Esophagus (tissue), 2 donors: ENCODE measurements around the gene RAB40C. TPM values are rescaled to one million over a fixed set of nuclear protein-coding genes. Genes with fewer than 3 reads are reported as not detected.

Experiments
- H3K27ac ChIP-seq, 2 donors: one replicate each; pipeline ENCODE4 v1.5.1; 2013; ENCODE audit warnings: low read depth in 2 of 2, mild to moderate bottlenecking in 2 of 2, inconsistent platforms in 1 of 2, low read length in 1 of 2, moderate library complexity in 1 of 2
- H3K27me3 ChIP-seq, 2 donors: one replicate each; pipeline ENCODE4 v1.6.1; 2013; ENCODE audit warnings: low read length in 2 of 2, control low read depth in 1 of 2, mild to moderate bottlenecking in 1 of 2; ENCODE audit not compliant: insufficient read depth in 2 of 2, control insufficient read depth in 1 of 2
- H3K36me3 ChIP-seq, 2 donors: one replicate each; pipeline ENCODE4 v1.6.1; 2013; ENCODE audit warnings: low read length in 1 of 2; ENCODE audit not compliant: control insufficient read depth in 2 of 2, insufficient read depth in 2 of 2
- H3K4me1 ChIP-seq, 2 donors: one replicate each; pipeline ENCODE4 v1.6.1; 2013; ENCODE audit warnings: low read length in 1 of 2; ENCODE audit not compliant: control insufficient read depth in 2 of 2, insufficient read depth in 2 of 2
- H3K4me3 ChIP-seq, 2 donors: one replicate each; pipeline ENCODE4 v1.5.1; 2013; ENCODE audit warnings: low read length in 2 of 2, mild to moderate bottlenecking in 2 of 2, low read depth in 1 of 2, moderate library complexity in 1 of 2
- H3K9me3 ChIP-seq, 2 donors: one replicate each; pipeline ENCODE4 v1.6.1; 2013; ENCODE audit warnings: mild to moderate bottlenecking in 2 of 2, low read depth in 1 of 2, low read length in 1 of 2, moderate library complexity in 1 of 2; ENCODE audit not compliant: control insufficient read depth in 2 of 2, insufficient read depth in 1 of 2
- WGBS, 2 donors: extraction: QIAGEN DNeasy Blood & Tissue Kit; methylation state at CpG; one replicate each; pipeline ENCODE4 v1.1.7; 2013; 5-methylcytosine and 5-hydroxymethylcytosine counted together
- polyA plus RNA-seq, 2 donors: library from polyadenylated mRNA; stranded (reverse); fragments of 200-250 nt; gene quantifications; one replicate each; pipeline ENCODE4 v1.2.3, GENCODE V29; 2013
- donor health status: healthy with polysubstance abuse.
- donor health status: Bipolar disorder and iron deficiency.

RAB40C gene
- polyA plus RNA-seq, 2 donors: 18.1 to 42.4 TPM

DNA sequence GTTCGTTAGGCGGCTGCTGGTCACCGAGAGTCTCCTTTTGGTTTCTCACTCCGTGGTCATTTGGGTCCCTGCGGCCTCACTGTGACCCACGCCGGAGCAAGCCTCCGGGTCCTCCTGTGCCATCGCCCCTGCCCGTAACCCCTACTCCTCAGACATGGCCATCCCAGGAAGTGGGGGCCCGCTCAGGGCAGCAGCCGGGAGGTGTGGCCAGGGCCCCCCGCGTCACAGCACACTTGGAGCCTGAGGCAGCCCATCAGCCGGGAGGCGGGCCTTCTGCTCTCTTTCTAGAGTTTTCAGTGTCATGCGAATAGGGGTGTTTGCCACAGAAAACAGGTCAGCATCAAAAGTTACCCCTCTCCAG lies 33.0 kb downstream of the RAB40C start:
- Histone ChIP-seq H3K4me3 (no peak overlapping the region), H3K4me1 (peaks cover 4 to 14% of the 10 kb centered on the region in 2 donors), H3K27me3 (no peaks in the 10 kb centered on the region), H3K9me3 (no peaks in the 10 kb centered on the region), H3K36me3 (peaks cover under 1 to 24% of the 10 kb centered on the region in 2 donors), H3K27ac (no peak overlapping the region)
- 91 to 96% methylated on average over 17 of the region's 17 CpGs for WGBS, 2 donors

DNA sequence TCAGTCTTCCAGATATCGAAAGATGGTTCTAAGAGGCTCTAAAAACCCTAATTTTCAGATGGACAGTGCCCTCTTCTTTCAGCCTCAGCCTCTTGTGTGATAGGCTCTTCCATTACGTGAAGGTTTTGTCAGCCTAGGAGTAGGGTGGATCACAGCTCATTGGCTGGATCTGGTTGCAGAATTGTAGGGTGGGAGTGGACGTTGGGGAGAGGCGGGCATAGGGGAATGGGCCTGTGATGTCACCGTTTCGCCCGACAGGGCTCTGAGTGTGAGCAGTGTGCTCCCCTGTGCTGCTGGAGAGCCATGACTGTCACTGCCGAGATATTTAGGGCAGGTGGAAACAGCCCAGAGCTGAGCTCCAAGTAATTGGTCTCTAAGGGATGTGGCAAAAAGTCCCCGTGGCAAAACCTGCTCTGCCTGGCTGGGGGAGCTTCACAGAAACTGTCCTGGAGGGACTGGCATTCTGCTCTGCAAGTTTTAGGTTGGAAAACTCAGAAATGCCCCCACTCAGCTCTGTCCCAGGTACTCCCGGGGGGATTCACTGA lies 34.7 kb downstream of the RAB40C start:
- H3K9me3 ChIP-seq: no peaks in the 10 kb centered on the region
- peaks cover 6 to 11% of the 10 kb centered on the region in 2 donors for H3K4me1 ChIP-seq
- H3K36me3 ChIP-seq: peaks cover 0 to 35% of the 10 kb centered on the region in 2 donors
- no peaks in the 10 kb centered on the region for H3K27me3 ChIP-seq
- WGBS, 2 donors: 79 to 82% methylated on average over 10 of the region's 10 CpGs
- H3K4me3 ChIP-seq: no peak overlapping the region
- H3K27ac ChIP-seq: no peak overlapping the region

DNA sequence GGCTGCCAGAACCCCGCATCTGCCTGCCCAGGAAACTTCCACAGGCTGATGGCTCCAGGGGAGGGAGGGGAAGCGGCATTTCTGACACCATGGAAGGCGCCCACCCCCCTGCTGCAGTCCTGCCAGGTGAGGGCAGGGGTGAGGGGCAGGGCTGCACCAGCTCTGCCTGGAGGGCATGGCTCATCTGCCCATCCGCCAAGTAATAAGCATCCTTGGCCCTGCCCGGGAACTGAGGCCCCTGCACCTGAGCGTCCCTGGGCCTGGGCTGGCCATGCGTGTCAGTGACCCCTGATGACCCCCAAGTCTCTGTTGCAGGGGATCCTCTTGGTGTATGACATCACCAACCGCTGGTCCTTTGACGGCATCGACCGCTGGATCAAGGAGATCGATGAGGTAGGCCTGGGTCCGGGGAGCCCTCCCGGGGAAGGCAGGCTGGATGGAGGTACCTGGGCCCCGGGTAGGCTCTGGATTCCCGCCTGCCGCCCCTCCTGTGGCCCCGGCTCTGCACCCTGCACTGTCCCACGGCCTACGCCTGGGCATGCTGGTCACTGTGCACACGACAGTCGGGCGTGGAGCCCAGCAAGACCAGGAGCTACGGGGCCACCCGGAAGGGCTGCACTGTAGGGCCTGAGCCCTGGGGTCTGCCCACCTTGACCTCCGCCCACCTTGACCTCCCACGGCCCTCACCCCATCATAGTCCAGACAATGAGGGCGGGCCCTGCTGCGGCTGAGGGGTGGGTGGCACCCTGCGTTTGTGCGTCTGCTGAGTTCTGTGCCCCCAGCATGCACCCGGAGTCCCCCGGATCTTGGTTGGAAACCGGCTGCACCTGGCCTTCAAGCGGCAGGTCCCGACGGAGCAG lies 35.5 kb downstream of the RAB40C start:
- no peak overlapping the region for H3K4me3 ChIP-seq
- H3K9me3 ChIP-seq: no peaks in the 10 kb centered on the region
- no peaks in the 10 kb centered on the region for H3K27me3 ChIP-seq
- 92 to 93% methylated on average over 37 of the region's 37 CpGs for WGBS, 2 donors
- no peak overlapping the region for H3K27ac ChIP-seq
- H3K4me1 ChIP-seq: peaks cover 9 to 11% of the 10 kb centered on the region in 2 donors
- peaks cover 0 to 35% of the 10 kb centered on the region in 2 donors for H3K36me3 ChIP-seq

DNA sequence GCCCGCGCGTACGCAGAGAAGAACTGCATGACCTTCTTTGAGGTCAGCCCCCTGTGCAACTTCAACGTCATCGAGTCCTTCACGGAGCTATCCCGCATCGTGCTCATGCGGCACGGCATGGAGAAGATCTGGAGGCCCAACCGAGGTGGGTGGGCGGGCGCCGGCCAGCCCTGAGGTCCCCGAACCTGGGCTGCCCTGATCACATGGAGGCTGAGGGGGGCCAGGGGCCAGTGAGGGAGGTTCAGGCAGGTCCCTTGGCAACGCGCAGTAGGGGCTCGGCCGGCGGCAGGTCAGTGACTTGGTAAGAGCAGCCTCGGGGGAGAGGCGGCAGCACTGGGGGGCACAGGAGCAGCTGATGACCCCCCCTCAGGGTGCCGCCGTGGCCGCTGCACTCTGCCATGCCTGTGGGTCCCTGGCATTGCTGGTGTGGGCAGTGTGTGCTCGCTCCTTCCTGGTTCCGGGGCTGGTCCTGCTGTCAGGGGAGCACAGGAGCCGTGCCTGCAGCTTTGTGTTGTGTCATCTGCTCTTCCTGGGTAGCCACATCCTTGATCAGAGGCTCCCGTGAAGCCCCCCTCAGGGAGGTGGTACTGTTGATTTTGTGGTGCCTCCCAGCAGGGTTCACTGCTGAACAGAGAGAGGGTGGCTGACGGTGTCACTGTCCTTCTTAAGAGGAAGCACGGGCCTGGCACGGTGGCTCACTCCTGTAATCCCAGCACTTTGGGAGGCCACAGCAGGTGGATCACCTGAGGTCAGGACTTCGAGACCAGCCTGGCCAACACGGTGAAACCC lies 36.3 kb downstream of the RAB40C start:
- no peak overlapping the region for H3K27ac ChIP-seq
- WGBS, 2 donors: 94 to 95% methylated on average over 35 of the region's 35 CpGs
- H3K9me3 ChIP-seq: no peaks in the 10 kb centered on the region
- H3K36me3 ChIP-seq: peaks cover 0 to 35% of the 10 kb centered on the region in 2 donors
- no peak overlapping the region for H3K4me3 ChIP-seq
- H3K27me3 ChIP-seq: no peaks in the 10 kb centered on the region
- peaks cover 13 to 16% of the 10 kb centered on the region in 2 donors for H3K4me1 ChIP-seq

DNA sequence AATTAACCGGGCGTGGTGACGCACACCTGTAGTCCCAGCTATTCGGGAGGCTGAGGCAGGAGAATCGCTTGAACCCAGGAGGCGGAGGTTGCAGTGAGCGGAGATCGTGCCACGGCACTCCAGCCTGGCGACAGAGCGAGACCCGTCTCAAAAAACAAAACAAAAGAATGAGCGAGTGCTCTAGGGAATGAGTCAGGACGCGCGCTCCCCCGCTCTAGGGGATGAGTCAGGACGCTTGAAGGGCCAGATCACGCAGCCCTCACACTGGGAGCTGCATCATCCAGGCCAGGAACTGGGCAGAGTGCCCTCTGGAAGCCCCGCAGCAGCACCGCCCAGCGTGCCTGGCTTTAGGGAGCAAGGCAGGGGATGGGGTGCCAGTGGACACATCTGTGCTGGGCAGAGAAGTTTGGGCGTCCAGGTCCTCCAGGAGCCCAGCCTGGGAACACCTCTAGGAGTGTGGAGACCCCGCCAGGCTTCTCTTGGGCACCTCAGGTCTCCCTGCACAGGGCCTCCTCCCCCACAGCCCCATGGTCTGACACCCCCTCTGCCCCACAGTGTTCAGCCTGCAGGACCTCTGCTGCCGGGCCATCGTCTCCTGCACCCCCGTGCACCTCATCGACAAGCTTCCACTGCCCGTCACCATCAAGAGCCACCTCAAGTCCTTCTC lies 37.1 kb downstream of the RAB40C start:
- Histone ChIP-seq H3K9me3 (no peaks in the 10 kb centered on the region), H3K27ac (no peak overlapping the region), H3K36me3 (peaks cover 0 to 35% of the 10 kb centered on the region in 2 donors), H3K4me3 (no peak overlapping the region), H3K27me3 (no peaks in the 10 kb centered on the region), H3K4me1 (peaks cover 10 to 11% of the 10 kb centered on the region in 2 donors)
- WGBS, 2 donors: 70 to 81% methylated on average over 29 of the region's 29 CpGs

DNA sequence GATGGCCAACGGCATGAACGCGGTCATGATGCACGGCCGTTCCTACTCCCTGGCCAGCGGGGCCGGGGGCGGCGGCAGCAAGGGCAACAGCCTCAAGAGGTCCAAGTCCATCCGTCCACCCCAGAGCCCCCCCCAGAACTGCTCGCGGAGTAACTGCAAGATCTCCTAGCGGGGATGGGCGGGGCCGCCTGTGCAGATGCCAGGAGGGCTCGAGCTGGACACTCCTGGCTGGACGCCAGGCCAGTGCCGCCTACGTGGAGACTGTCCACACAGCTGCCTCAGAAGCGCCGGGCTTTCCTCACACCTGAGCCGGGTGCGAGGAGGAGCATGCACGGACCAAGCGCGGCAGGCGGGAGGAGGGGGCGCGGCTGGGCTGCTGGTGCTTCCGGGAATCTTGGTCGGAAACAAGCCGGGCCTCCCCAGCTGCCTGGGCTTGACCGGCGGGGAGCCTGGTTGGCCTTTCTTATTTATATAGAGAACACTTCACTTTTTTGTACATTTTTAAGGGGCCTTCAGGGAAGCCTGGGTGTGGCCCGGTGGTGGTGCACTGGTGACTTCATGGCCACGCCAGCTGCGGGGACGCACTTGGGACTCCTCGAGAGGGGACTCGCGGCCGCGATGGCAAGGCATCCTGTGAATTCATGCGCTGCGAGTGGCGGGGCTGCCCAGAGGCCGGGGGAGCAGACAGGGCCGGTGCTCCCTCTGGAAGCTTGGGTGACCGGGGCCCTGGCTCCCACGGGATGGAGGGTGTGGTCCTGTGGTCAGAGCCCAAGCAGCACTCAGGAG lies 37.8 kb downstream of the RAB40C start:
- WGBS, 2 donors: 82 to 88% methylated on average over 50 of the region's 50 CpGs
- Histone ChIP-seq H3K27ac (no peak overlapping the region), H3K9me3 (no peaks in the 10 kb centered on the region), H3K36me3 (peaks cover 0 to 35% of the 10 kb centered on the region in 2 donors), H3K27me3 (no peaks in the 10 kb centered on the region), H3K4me3 (no peak overlapping the region), H3K4me1 (peaks cover 10 to 11% of the 10 kb centered on the region in 2 donors)

DNA sequence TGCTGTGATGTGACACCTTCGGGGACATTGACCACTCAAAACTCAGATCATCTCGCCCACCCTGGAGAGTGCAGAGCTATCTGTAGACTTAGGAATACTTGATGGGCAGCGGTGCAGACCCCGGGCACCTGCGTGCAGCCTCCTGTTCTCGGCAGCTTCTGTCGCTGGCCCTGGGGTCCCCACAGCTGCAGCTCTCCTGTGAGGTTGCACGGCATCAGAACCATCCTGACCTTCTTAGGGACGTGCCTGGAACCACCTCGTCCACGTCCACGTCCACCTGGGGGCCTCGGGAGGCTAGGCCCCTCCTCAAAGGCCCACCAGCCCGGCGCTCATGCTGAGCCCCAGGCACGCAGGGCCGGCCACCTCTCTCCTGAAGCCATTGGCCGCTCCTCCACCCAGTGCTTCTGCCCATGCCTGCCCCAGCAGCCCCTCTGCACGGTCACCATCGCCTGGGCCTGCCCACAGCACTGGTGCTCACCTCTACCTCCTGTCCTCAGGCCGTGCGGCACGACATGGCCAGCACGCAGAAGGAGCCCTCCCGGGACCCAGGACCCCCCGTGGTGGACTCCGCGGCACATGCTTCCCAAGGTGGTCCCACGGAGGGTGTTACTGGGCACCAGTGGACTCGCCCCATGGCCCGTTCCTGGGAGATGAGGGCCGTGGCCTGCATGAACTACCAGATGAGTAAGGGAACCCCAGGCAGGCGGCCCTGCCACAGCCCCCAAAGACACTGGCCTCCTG lies 38.6 kb downstream of the RAB40C start:
- H3K4me1 ChIP-seq: peaks cover 10 to 11% of the 10 kb centered on the region in 2 donors
- no peak overlapping the region for H3K4me3 ChIP-seq
- no peak overlapping the region for H3K27ac ChIP-seq
- H3K9me3 ChIP-seq: no peaks in the 10 kb centered on the region
- peaks cover 0 to 42% of the 10 kb centered on the region in 2 donors for H3K36me3 ChIP-seq
- WGBS, 2 donors: 90 to 91% methylated on average over 33 of the region's 33 CpGs
- no peaks in the 10 kb centered on the region for H3K27me3 ChIP-seq

DNA sequence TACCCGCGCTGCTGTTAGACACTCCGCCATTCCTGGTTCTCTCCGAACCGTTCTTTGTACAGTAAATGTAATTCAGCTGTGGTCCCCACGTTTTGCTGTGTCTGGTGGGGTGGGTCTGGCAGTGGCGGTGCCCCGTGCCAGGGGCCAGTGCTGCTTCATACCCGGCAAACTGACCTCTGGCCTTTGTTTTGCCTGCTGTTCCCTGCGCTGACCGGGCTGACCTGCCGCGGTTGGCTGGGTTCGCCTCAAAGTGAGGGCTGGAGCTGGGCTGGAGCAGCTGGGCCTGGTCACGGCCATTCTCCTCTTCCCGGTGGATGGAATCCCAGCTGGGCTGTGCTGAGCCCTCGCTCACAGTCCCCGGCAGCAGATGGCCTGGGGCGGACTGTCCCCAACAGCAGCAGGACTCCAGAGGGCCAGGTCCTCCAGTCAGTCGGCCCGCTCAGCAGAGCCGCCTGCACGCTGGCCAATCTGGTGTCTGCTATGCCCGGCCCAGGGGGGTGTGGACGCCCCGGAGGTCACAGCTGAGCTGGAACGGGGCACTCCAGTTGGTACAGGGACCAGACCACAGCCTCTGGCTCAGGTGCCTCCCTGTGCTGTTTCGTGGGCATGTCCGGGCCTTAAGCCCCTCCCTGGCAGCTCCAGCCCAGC lies 39.4 kb downstream of the RAB40C start:
- no peaks in the 10 kb centered on the region for H3K27me3 ChIP-seq
- no peak overlapping the region for H3K4me3 ChIP-seq
- H3K4me1 ChIP-seq: peaks cover 10 to 11% of the 10 kb centered on the region in 2 donors
- 71 to 73% methylated on average over 28 to 29 of the region's 29 CpGs for WGBS, 2 donors
- H3K36me3 ChIP-seq: peaks cover 0 to 50% of the 10 kb centered on the region in 2 donors
- H3K9me3 ChIP-seq: no peaks in the 10 kb centered on the region
- no peak overlapping the region for H3K27ac ChIP-seq
